Urothelium cell line (cell line): ENCODE data around the gene AFDN.

Experiments used
- DNase-seq: peaks from one replicate; pipeline ENCODE4 v3.0.0; 2011; ENCODE audit warnings: low spot score, mixed read lengths
- FAIRE-seq: peaks from 2 replicates; lab custom pipeline; 2011; peaks lifted over from hg19 to GRCh38; lab: Jason Lieb, UNC

AFDN gene

DNA sequence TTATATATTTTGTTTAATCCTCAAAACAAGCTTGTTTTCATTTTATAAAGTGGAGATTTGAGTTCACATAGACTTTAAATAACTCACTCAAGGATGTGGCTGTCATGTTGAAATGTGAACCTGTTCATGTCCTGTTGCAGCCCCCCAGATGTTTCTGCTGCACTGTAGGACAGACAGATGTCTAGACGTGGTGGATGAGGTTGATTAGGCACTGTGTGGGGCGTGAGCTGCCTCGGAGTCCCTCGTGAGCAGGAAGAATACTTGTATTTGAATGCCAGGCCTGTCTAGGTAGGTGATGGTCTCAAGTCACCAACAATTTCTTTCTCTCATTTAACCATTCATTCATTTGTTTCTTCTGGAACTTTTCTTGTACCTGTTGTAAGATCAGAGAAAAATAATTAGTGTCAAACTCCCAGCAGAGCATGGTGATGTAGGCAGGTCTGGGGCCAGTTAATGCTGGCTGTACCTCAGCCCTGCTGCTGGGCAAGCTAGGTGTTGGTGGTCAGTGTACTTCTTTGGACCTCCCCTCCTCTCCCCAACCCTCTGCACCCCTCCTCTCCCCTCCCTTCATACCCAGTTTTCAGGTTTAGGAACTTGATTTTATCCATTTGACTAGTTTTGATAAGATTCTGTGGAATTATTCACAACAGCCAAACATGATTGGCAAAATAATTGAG, 34.0 kb downstream of the AFDN start:
- FAIRE-seq = no peak

DNA sequence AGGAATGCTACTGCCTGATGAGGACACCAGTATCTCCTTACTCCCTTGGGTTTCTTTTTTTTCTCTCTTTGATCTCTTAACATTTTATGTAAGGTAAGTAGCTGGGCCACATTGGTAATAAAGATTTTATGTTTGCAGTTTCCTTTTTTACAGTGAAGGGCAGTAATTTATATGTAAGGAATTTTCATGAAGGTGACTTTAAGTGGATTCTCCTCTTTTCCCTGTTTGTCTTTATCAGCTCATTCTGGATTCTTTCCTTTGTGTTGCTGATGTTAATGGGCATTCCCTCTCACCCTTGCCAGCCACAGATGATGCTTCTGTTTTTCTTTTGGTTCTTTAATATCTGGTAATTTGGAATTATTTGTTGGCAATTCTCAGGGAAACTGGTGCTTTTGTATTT, 34.7 kb downstream of the AFDN start:
- FAIRE-seq = no peak
- DNase-seq = no peak

More for the DNA sequence above, 34.0 kb downstream of the AFDN start:
- DNase-seq = no peak

DNA sequence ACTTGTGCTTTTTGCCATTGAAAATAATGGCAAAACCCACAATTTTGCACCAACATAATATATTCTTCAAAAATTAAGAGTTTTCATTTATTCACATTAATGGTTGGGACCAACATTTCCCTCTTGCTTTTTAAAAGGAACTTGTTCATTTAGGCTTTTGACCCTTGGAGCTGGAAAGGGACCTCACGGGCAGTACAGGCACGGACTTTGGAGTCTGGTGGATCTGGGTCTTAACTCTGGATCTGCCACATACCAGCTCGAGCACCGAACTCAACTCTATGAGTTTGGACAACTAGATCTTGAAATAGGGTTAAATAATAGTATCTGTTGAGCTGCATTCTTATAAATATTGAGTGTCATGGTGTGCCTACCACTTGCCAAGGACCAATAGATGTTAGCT, 37.2 kb downstream of the AFDN start:
- FAIRE-seq (no peak), DNase-seq (no peak)

DNA sequence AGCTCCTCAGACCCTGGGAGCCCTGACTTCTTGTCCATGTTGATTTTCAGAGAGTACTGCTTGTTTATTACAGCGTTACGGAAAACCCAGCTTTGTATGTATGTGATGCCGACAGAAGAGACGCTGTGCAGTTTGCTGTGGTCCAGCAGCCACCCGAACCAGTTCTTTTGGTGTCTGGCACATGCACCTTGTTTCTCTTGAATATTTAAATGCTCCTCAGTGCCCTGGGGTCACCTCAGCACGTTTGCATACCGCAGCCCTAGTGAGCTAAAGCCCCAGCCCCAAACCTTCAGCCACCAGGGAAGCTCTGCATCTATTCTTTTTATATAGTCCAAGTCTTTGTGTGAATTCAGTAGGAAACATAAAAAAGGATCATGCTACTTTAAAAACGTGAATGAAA, 39.9 kb downstream of the AFDN start:
- FAIRE-seq = no peak

DNA sequence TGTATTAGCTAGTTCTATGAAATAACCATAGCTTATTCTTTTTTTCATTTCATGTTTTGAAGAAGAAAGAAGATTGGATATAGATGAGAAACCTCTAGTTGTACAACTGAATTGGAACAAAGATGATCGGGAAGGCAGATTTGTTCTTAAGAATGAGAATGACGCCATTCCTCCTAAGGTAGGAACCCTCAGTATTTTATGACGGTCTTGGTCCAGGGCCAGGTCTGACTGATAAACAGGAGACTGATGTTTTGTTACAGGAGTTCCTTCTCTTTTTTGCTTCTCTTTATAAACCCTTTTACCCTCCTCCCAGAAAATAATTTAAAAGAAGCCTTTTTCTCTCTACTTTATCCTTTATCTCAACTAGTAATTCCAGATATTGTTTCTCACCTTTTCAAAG, 43.6 kb downstream of the AFDN start:
- FAIRE-seq (no peak), DNase-seq (no peak)

More for the DNA sequence above, 39.9 kb downstream of the AFDN start:
- no peak for DNase-seq

DNA sequence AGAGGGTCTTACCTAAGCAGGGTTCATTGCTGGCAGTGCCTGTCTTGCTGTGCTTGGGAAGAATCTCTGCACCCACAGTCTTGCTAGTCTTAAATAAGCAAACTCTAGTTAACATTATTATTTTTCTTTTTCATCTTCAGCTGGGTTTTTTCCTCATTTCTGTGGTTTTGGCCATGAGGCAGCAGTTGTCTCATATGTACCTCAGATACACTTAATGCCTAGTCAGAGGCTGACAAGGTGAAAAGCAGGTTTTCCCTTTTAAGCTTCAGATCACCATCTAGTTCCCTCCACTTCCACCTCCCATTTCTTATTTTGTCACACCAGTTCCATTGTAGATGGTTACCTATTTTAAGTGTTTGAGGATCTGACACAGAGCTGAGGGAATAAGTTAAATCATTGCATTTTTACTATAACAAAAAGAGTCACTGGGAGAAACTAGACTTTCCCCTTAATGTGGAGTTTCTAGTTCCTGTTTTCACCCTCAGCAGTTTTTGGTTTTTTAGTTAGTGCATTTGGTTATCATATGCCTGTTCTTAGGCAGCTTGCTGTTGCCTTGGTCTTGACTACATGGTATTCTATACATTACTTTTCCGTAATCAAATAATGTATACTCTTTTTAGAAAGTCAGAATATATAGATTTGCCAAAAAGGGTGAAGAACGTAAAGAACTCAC, 46.0 kb downstream of the AFDN start:
- DNase-seq = no peak
- no peak for FAIRE-seq

GRCh38 chr6:167877994-167878779, 51.5 kb downstream of the AFDN start:
- no peak for FAIRE-seq
- DNase-seq = no peak

- FAIRE-seq = no peak
These were observed 52.9 kb downstream of the AFDN start for GRCh38 chr6:167879612-167880011.

DNA sequence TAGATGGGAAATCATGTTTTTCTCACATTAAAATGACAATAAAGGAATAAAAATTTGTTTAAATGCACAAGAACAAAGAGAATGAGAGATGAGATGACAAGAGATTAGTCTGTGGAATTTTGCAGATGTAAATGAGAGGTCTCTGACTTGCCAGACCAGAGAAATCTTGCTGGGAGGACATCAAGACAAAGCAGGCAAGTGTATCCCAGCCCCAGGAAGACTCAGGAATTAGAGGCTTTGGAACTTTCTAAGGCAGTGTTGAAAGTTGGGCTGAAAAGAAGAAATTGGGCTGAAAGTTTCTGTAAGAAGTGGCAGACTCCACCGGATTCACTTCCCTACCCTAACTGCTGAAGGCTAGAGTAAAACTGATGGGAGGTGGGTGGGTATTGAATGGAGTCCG, 54.6 kb downstream of the AFDN start:
- DNase-seq (no peak), FAIRE-seq (no peak)

More at GRCh38 chr6:167879612-167880011, 52.9 kb downstream of the AFDN start:
- no peak for DNase-seq

DNA sequence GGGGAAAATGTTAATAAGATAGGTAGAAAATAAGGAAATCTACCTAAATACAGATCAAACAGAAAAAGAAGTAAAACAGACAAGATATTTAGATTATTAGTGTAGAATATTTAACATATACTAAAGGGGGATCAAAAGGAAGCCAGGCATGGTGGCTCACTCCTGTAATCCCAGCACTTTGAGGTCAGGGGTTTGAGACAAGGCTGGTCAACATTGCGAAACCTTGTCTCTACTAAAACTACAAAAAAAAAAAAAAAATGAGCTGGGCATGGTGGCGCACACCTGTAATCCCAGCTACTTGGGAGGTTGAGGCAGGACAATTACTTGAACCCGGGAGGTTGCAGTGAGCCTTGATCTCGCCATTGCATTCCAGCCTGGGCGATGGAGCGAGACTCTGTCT, 55.5 kb downstream of the AFDN start:
- FAIRE-seq (no peak), DNase-seq (no peak)

GRCh38 chr6:167888098-167888497, 61.4 kb downstream of the AFDN start:
- no peak for FAIRE-seq
- no peak for DNase-seq

GRCh38 chr6:167892835-167893815, 66.4 kb downstream of the AFDN start:
- FAIRE-seq = no peak

GRCh38 chr6:167894965-167895364, 68.3 kb downstream of the AFDN start:
- DNase-seq (no peak), FAIRE-seq (no peak)

More at GRCh38 chr6:167892835-167893815, 66.4 kb downstream of the AFDN start:
- DNase-seq = peak; percentile 36

GRCh38 chr6:167896648-167897047, 69.9 kb downstream of the AFDN start:
- no peak for FAIRE-seq

DNA sequence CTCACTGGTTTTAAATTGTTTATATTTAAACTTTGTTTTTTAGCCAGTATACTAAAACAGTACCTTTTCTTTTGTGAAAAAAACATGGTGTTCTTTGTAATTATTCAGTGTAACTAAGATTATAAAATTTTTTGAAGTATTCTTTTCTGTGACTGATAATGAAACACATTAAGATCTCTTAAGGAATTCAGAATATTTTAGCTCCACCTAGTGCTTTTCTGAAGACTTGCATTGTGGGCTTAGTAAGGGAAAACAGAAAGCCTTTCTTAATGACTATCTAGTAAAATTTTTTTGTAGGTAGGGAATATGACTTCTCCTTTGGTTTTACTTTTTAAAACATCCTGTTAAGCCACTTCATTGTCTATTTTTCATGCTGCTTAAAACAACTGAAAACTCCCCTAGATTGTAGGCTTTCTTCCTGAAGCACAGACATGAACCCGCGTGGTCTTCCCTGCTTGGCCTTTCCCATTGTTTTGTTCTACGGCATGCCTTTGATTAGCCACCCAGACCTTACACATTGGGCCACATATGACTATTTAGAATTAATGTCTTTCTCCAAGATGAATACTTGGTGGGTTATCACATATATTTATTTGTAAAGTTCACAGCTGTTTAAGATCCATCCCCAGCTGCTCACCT, 72.1 kb downstream of the AFDN start:
- peak; percentile 12 for DNase-seq
- no peak for FAIRE-seq

More at GRCh38 chr6:167896648-167897047, 69.9 kb downstream of the AFDN start:
- DNase-seq = no peak

GRCh38 chr6:167904791-167905190, 78.1 kb downstream of the AFDN start:
- no peak for DNase-seq
- no peak for FAIRE-seq

- DNase-seq = no peak
- no peak for FAIRE-seq
These were observed 80.2 kb downstream of the AFDN start for GRCh38 chr6:167906899-167907298.

DNA sequence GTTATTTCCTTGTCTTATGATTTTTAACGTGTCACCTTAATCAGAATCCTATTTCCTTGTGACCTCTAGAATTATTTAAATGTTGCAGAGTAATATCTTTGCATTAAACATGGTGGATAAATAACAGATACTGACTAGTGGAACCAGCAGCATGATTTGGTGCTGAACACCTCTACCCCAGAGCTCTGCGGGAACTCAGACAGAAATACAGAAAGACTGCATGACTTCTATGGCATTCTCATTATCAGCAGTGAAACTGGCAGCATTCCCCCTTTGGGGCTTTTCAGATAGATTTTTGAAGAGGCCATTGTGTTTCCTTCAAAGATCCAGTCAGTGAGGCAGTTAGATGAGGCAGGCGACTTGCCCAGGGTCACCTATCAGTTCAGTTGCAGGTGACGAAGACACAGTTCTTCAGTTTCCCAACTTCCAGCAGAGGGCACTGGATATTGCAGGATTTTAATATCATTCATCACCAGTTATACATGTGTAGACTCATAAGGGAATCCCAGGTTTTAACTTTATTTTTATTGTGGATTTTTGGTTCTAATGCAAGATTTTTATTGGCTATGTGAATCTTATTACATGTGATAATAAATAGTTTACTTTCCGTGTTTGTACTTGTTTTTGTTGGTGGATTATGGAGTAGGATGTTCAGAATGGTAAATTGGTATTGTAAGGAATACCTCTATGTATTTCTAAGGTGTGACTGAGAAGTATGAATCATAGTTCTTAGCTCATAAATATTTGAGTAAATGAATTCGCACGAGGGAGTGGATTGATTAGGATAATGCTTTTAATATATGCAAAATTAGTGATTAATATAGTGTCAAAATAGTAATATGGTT, 81.3 kb downstream of the AFDN start:
- no peak for FAIRE-seq

GRCh38 chr6:167910007-167910406, 83.3 kb downstream of the AFDN start:
- no peak for FAIRE-seq
- no peak for DNase-seq

More for the DNA sequence above, 81.3 kb downstream of the AFDN start:
- DNase-seq = peak; percentile 14
